Measurements from ENCODE around the gene CCDC152.
"Not testable (repeated sequence)": the region's sequence is repeated elsewhere in the genome, so short reads cannot be mapped to it uniquely, and the experiment has no call there.

CCDC152 gene

GRCh38 chr5:42811591-42812446, 55.2 kb downstream of the CCDC152 start, which contains the start of gene SELENOP:
Gene SELENOP (minus strand): TSS chr5:42811892. CDS start chr5:42808353, 3,539 bp downstream.
- peak within 1 kb of the TSS; percentile 78 for H3K27ac Mint-ChIP-seq

GRCh38 chr5:42812620-42813019, 56.0 kb downstream of the CCDC152 start:
- Mint-ChIP-seq H3K27me3 (no peaks in the 10 kb centered on the region), H3K4me3 (no peak overlapping the region), H3K27ac (no peak overlapping the region), H3K9me3 (no peaks in the 10 kb centered on the region), H3K36me3 (ENCODE audit: low read depth) (peaks cover 19% of the 10 kb centered on the region), H3K4me1 (ENCODE audit: low read depth) (peaks cover 10% of the 10 kb centered on the region)
- intact Hi-C loops (cut with micrococcal nuclease) = loop anchor here (2.0 kb wide), 1 partner anchor 70 kb away; no protein-coding TSS in a partner anchor

More at GRCh38 chr5:42811591-42812446, 55.2 kb downstream of the CCDC152 start, which contains the start of gene SELENOP:
- Mint-ChIP-seq H3K4me3 (peak within 1 kb of the TSS; percentile 79), H3K27me3 (no peaks in the 10 kb centered on the region), H3K36me3 (ENCODE audit: low read depth) (peaks cover 19% of the 10 kb centered on the region), H3K4me1 (ENCODE audit: low read depth) (peaks cover 10% of the 10 kb centered on the region), H3K9me3 (no peaks in the 10 kb centered on the region)
- intact Hi-C loops (cut with micrococcal nuclease) = loop anchor here (2.0 kb wide), 1 partner anchor 71 kb away; no protein-coding TSS in a partner anchor

DNA sequence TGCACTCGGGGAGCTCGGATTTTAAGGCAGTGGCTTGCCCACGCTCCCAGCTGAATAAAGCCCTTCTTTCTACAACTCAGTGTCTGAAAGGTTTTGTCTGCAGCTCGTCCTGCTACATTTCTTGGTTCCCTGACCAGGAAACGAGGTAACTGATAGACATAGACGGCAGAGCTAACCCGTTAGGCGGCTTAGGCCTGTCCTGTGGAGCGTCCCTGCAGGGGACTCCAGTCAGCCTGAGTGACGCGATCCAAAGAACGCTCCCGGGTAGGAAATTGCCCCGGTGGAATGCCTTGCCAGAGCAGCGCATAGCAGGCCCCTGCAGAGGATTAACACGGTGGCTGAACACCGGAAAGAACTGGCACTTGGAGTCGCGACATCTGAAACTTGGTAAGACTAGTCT, 56.9 kb downstream of the CCDC152 start:
- Mint-ChIP-seq H3K36me3 (ENCODE audit: low read depth) (peaks cover 17% of the 10 kb centered on the region), H3K27ac (no peak overlapping the region), H3K4me1 (ENCODE audit: low read depth) (peaks cover 10% of the 10 kb centered on the region), H3K4me3 (no peak overlapping the region), H3K9me3 (no peaks in the 10 kb centered on the region), H3K27me3 (no peaks in the 10 kb centered on the region)
- intact Hi-C loops (cut with micrococcal nuclease) = loop anchor here (2.0 kb wide), 1 partner anchor 69 kb away; no protein-coding TSS in a partner anchor

DNA sequence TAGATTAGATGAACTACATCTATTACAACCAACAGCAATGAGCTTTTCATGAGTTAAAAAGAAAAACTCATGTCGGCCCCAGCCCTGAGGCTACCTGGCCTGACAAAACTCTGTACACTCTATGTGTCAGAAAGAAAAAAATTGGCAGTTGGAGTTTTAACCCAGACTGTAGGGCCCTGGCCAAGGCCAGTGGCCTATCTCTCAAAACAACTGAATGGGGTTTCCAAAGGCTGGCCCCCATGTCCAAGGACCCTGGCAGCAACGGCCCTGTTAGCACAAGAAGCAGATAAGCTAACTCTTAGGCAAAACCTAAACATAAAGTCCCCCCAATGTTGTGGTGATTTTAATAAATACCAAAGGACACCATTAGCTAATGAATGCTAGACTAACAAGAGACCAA, 59.9 kb downstream of the CCDC152 start:
- intact Hi-C loops (cut with micrococcal nuclease); H3K4me1 Mint-ChIP-seq (ENCODE audit: low read depth); H3K36me3 Mint-ChIP-seq (ENCODE audit: low read depth); H3K27ac Mint-ChIP-seq; H3K4me3 Mint-ChIP-seq; H3K27me3 Mint-ChIP-seq; H3K9me3 Mint-ChIP-seq: not testable (repeated sequence)

DNA sequence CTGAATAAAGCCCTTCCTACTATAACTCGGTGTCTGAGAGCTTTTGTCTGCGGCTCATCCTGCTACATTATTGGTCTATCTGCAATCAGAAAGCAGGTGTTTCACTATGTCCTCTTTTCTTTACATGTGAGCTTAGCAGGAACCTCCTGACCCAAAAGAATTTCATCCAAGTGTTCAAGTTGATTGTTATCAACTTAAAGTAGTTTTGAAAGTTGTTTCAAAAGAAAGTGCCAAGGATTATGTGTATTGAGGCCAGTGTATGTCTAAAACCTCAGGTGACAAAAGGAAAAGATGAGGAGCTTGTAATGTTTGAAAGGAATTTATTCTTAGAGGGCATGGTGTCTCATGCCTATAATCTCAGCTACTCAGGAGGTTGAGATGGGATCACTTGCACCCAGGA, 63.1 kb downstream of the CCDC152 start:
- Mint-ChIP-seq H3K4me1 (ENCODE audit: low read depth) (no peaks in the 10 kb centered on the region), H3K9me3 (no peaks in the 10 kb centered on the region), H3K27ac (no peak overlapping the region), H3K27me3 (no peaks in the 10 kb centered on the region), H3K36me3 (ENCODE audit: low read depth) (no peaks in the 10 kb centered on the region), H3K4me3 (no peak overlapping the region)
- intact Hi-C loops (cut with micrococcal nuclease) = no loop called here

- no peaks in the 10 kb centered on the region for H3K9me3 Mint-ChIP-seq
- no peak overlapping the region for H3K4me3 Mint-ChIP-seq
- H3K36me3 Mint-ChIP-seq (ENCODE audit: low read depth) = no peaks in the 10 kb centered on the region
- H3K27me3 Mint-ChIP-seq = no peaks in the 10 kb centered on the region
- no peaks in the 10 kb centered on the region for H3K4me1 Mint-ChIP-seq (ENCODE audit: low read depth)
- intact Hi-C loops (cut with micrococcal nuclease) = no loop called here
- no peak overlapping the region for H3K27ac Mint-ChIP-seq
Measured at GRCh38 chr5:42822548-42822947, 65.9 kb downstream of the CCDC152 start.

DNA sequence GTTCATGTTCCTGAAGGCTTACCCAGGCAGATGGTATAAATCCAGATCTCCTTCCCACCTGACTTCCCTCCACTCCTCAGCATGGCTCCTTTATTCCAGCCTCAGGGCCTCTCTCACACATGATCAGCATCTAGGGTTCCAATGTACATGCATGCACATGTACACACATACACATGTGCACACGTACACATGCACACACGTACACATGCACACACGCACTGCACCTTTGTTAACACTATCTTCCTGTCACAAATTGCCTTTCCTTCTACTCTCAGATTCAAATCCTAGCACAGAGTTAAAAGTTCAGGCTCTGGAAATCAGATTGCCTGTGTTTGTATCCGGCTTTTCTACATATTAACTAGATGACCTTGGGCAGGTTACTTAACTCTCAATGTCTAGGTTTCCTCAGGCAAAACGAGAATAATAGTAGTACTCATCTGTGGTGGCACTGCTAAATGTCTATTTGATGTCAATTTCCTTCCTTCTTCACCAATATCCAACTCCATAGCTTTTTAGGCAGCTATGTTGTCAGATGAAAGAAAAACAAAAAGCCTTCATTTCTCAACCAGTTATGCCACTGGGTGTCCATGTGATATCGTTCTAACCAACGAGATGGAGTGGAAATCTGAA, 67.8 kb downstream of the CCDC152 start:
- Mint-ChIP-seq H3K4me1 (ENCODE audit: low read depth) (no peaks in the 10 kb centered on the region), H3K4me3 (no peak overlapping the region), H3K9me3 (no peaks in the 10 kb centered on the region), H3K27me3 (no peaks in the 10 kb centered on the region), H3K27ac (no peak overlapping the region), H3K36me3 (ENCODE audit: low read depth) (no peaks in the 10 kb centered on the region)
- intact Hi-C loops (cut with micrococcal nuclease) = no loop called here

GRCh38 chr5:42825422-42826148, 69.0 kb downstream of the CCDC152 start:
- Mint-ChIP-seq H3K27me3 (no peaks in the 10 kb centered on the region), H3K9me3 (no peaks in the 10 kb centered on the region), H3K27ac (no peak overlapping the region)

GRCh38 chr5:42826757-42827515, 70.3 kb downstream of the CCDC152 start:
- H3K27me3 Mint-ChIP-seq = no peaks in the 10 kb centered on the region
- H3K36me3 Mint-ChIP-seq (ENCODE audit: low read depth) = no peaks in the 10 kb centered on the region
- H3K9me3 Mint-ChIP-seq = no peaks in the 10 kb centered on the region
- H3K27ac Mint-ChIP-seq = no peak overlapping the region
- intact Hi-C loops (cut with micrococcal nuclease) = no loop called here
- H3K4me1 Mint-ChIP-seq (ENCODE audit: low read depth) = no peaks in the 10 kb centered on the region
- H3K4me3 Mint-ChIP-seq = no peak overlapping the region

More at GRCh38 chr5:42825422-42826148, 69.0 kb downstream of the CCDC152 start:
- intact Hi-C loops (cut with micrococcal nuclease) = no loop called here
- no peak overlapping the region for H3K4me3 Mint-ChIP-seq
- H3K36me3 Mint-ChIP-seq (ENCODE audit: low read depth) = no peaks in the 10 kb centered on the region
- H3K4me1 Mint-ChIP-seq (ENCODE audit: low read depth) = no peaks in the 10 kb centered on the region

- intact Hi-C loops (cut with micrococcal nuclease) = no loop called here
- H3K36me3 Mint-ChIP-seq (ENCODE audit: low read depth) = no peaks in the 10 kb centered on the region
- H3K27ac Mint-ChIP-seq = no peak overlapping the region
- no peaks in the 10 kb centered on the region for H3K27me3 Mint-ChIP-seq
- H3K9me3 Mint-ChIP-seq = peaks cover under 1% of the 10 kb centered on the region
- no peak overlapping the region for H3K4me3 Mint-ChIP-seq
- H3K4me1 Mint-ChIP-seq (ENCODE audit: low read depth) = no peaks in the 10 kb centered on the region
Measured at GRCh38 chr5:42828671-42829070, 72.1 kb downstream of the CCDC152 start.

DNA sequence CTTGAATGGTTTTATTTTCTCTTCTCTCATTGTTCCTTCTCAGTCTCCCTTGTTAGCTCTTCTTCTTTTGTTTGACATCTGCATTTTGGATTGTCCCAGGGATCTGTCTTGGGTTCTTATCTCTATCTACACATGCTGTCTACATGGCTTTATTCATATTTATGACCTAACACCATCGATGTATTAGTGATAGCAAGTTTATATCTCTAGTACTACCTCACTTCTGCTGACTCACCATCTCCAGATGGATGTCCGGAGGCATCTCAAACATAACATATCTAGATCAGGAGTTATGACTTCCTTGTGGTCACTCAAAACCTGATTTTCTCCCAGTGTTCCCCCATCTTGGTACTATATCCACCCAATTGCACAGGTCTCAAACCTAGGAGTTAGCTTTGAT, 74.3 kb downstream of the CCDC152 start:
- H3K27ac Mint-ChIP-seq = no peak overlapping the region
- intact Hi-C loops (cut with micrococcal nuclease) = no loop called here
- no peaks in the 10 kb centered on the region for H3K4me1 Mint-ChIP-seq (ENCODE audit: low read depth)
- no peak overlapping the region for H3K4me3 Mint-ChIP-seq
- no peaks in the 10 kb centered on the region for H3K36me3 Mint-ChIP-seq (ENCODE audit: low read depth)
- peaks cover 23% of the 10 kb centered on the region for H3K9me3 Mint-ChIP-seq
- H3K27me3 Mint-ChIP-seq = no peaks in the 10 kb centered on the region

- Mint-ChIP-seq H3K27ac (no peak overlapping the region), H3K4me1 (ENCODE audit: low read depth) (no peaks in the 10 kb centered on the region), H3K9me3 (peaks cover 23% of the 10 kb centered on the region), H3K27me3 (no peaks in the 10 kb centered on the region), H3K36me3 (ENCODE audit: low read depth) (no peaks in the 10 kb centered on the region), H3K4me3 (no peak overlapping the region)
- intact Hi-C loops (cut with micrococcal nuclease) = no loop called here
Measured at GRCh38 chr5:42832060-42832459, 75.4 kb downstream of the CCDC152 start.

- Mint-ChIP-seq H3K27me3 (no peaks in the 10 kb centered on the region), H3K9me3 (peaks cover 23% of the 10 kb centered on the region), H3K4me3 (no peak overlapping the region), H3K27ac (no peak overlapping the region), H3K36me3 (ENCODE audit: low read depth) (no peaks in the 10 kb centered on the region), H3K4me1 (ENCODE audit: low read depth) (peaks cover 15% of the 10 kb centered on the region)
- intact Hi-C loops (cut with micrococcal nuclease) = no loop called here
Measured at GRCh38 chr5:42836070-42836769, 79.6 kb downstream of the CCDC152 start.

Data from dendritic cell treated with granulocyte-macrophage colony-stimulating factor and Interleukin-4, amounts not matched to agents 40 ng/mL and 50 ng/mL, for 4 days (primary cell).